Stimulated activated effector memory CD8-positive, alpha-beta T cell treated with anti-CD3 and anti-CD28 coated beads, Interleukin-12 subunit alpha, Interleukin-12 subunit beta, amount 100 ng/mL, for 72 hours (primary cell): ENCODE results near the gene IQCE.
A peak's percentile ranks its signal among the peaks of the same experiment; 100 is the strongest.

ENCODE experiments used
- ATAC-seq: fragments of 150-1000 bp; cut with Tn5 transposase; 2 replicates; pipeline ENCODE4 v1.10.0; 2021
- DNase-seq, 2 donors: peaks; one replicate each; pipeline ENCODE4 v3.0.0; 2021 to 2022; ENCODE audit warnings: low spot score in 2 of 2
- H3K27ac Mint-ChIP-seq: one replicate; pipeline ENCODE4 v1.8.0; 2022; ENCODE audit warnings: mild to moderate bottlenecking, mixed read lengths
- H3K36me3 Mint-ChIP-seq: one replicate; pipeline ENCODE4 v1.8.0; 2022; ENCODE audit warnings: mild to moderate bottlenecking, mixed read lengths
- H3K4me1 Mint-ChIP-seq: one replicate; pipeline ENCODE4 v1.8.0; 2022; ENCODE audit warnings: mixed read lengths
- H3K4me3 Mint-ChIP-seq: one replicate; pipeline ENCODE4 v1.8.0; 2022; ENCODE audit warnings: mild to moderate bottlenecking, mixed read lengths
- H3K9me3 Mint-ChIP-seq: one replicate; pipeline ENCODE4 v1.8.0; 2022; ENCODE audit warnings: mixed read lengths

IQCE gene

GRCh38 chr7:2639695-2640481 lies 81.1 kb downstream of the IQCE start:
- Mint-ChIP-seq H3K9me3 (no peaks in the 10 kb centered on the region), H3K4me3 (no peak overlapping the region), H3K36me3 (no peaks in the 10 kb centered on the region), H3K4me1 (peaks cover 21% of the 10 kb centered on the region), H3K27ac (no peak overlapping the region)
- no peak for ATAC-seq
- no peak for DNase-seq

- no peak for ATAC-seq
- H3K9me3 Mint-ChIP-seq, result no peaks in the 10 kb centered on the region
- no peak overlapping the region for H3K27ac Mint-ChIP-seq
- peaks cover 21% of the 10 kb centered on the region for H3K4me1 Mint-ChIP-seq
- H3K4me3 Mint-ChIP-seq, result no peak overlapping the region
- no peaks in the 10 kb centered on the region for H3K36me3 Mint-ChIP-seq
- no peak for DNase-seq
These were observed 81.7 kb downstream of the IQCE start for GRCh38 chr7:2640482-2640830.

DNA sequence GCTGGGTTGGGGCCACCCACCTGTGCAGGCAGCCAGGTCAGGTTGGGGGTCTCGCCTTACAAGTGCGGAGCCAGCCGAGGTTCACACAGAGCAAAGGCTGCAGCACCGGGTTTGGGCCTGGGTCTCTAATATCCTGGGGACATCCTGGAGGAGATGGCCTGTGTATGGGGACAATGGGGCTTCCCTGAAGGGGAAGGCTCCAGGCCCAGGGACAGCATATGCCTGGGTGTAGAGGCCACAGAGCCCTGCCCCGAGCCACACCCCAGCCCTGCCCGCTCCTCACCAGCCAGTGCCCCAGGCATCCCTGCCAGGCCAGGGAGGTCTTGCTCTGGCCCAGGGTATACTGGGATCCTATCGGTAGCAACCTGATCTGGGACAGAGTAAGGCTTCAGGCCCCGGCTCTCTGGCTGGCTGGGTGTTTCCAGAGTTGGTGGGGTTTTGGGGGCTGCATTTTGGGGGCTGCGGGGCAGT lies 82.1 kb downstream of the IQCE start:
- Mint-ChIP-seq H3K27ac (no peak overlapping the region), H3K4me3 (no peak overlapping the region), H3K4me1 (peaks cover 24% of the 10 kb centered on the region), H3K9me3 (no peaks in the 10 kb centered on the region), H3K36me3 (no peaks in the 10 kb centered on the region)
- ATAC-seq (no peak), DNase-seq (no peak)

GRCh38 chr7:2641406-2642393 lies 82.9 kb downstream of the IQCE start:
- ATAC-seq (no peak), DNase-seq (no peak)
- H3K36me3 Mint-ChIP-seq, result no peaks in the 10 kb centered on the region
- H3K4me1 Mint-ChIP-seq, result peaks cover 24% of the 10 kb centered on the region
- no peak overlapping the region for H3K4me3 Mint-ChIP-seq
- H3K9me3 Mint-ChIP-seq, result no peaks in the 10 kb centered on the region
- no peak overlapping the region for H3K27ac Mint-ChIP-seq

DNA sequence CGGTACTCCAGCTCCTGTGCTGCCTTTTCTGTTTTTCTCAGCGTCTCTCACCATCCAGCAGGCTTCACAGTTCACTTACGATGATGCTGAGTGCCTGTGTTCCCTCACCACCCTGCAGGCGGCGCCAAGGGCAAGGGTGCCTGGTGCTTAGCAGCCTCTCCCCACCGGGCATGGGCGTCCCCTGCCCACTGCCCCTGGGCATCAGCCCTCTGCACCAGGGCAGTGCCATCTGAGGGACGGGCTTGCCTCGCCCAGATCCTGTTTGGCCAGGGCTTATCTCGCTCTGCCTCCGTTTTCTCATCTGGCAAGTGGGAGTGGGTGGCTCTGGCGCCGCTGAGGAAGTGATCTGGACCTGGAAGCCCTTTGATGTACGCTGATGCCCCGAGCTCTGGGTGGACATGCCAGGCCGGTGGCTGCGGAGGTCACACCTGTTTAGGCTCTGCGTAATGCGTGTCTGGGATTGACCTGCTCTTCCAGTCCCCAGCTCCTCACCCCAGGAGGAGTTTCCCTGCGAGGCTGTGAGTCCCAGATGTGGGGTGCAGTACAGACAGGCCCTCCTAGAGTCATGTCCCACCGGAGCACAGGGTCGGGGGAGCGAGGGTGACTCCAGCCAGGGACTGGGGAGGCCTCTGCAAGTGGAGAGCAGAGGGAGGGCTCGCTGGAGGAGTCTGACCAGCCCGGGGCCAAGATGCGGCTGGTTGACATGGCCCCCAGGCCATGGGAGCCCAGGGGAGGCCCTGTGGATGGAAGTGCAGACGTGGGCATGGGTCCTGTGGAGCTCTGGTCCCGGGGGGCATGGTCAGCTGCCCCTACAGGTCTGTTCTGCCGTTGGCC lies 84.8 kb downstream of the IQCE start:
- no peak for ATAC-seq
- Mint-ChIP-seq H3K4me1 (peaks cover 24% of the 10 kb centered on the region), H3K4me3 (no peak overlapping the region), H3K36me3 (no peaks in the 10 kb centered on the region), H3K9me3 (no peaks in the 10 kb centered on the region), H3K27ac (no peak overlapping the region)
- DNase-seq, result no peak

- ATAC-seq, result no peak
- H3K9me3 Mint-ChIP-seq, result no peaks in the 10 kb centered on the region
- peaks cover 24% of the 10 kb centered on the region for H3K4me1 Mint-ChIP-seq
- peak overlapping the region; percentile 97 for H3K27ac Mint-ChIP-seq
- peak overlapping the region; percentile 82 for H3K4me3 Mint-ChIP-seq
- no peaks in the 10 kb centered on the region for H3K36me3 Mint-ChIP-seq
- DNase-seq, result no peak
These were observed 85.4 kb downstream of the IQCE start for GRCh38 chr7:2644220-2644561.

DNA sequence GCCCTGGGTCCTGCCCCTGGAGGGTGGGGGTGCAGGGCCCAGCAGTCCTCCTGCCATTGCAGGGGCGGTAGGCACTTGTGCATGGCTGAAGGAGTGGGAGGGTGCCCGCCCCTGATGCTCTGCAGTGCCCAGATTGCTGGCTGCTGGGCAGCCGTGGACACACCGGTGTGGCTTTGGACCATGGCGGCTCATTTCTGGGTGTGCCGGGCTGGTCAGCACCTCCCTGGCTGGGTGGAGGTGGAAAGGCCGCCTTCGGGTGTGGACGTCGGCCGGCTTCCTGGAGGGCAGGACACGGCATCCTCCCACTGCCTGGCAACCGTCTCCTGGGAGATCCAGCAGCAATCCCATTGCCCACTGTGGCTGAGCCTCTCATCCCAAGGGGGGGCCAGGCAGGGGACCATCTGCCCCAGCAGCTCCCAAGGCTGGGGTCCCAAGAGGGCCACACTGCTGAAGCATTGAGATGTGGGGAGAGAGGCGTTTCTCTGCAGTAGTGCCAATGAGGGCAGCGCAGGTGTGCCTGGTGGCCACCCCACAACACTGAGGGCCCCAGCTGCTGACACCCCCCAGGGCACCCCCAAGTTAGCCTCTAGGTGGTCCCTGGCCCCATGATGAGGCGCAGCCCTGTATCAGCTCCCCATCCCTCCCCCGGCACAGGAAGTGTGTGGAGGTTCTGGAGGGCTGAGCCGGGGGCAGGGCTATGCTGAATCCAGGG lies 85.9 kb downstream of the IQCE start:
- DNase-seq (no peak), ATAC-seq (peak; percentile 65)
- Mint-ChIP-seq H3K4me1 (peaks cover 24% of the 10 kb centered on the region), H3K9me3 (no peaks in the 10 kb centered on the region), H3K4me3 (peak overlapping the region; percentile 82), H3K27ac (peak overlapping the region; percentile 97), H3K36me3 (no peaks in the 10 kb centered on the region)

GRCh38 chr7:2645274-2645868 lies 86.6 kb downstream of the IQCE start:
- H3K9me3 Mint-ChIP-seq, result no peaks in the 10 kb centered on the region
- peak in 1 of 2 donors; percentile 74 for DNase-seq
- peak overlapping the region; percentile 82 for H3K4me3 Mint-ChIP-seq
- no peaks in the 10 kb centered on the region for H3K36me3 Mint-ChIP-seq
- peak; percentile 72 for ATAC-seq
- H3K4me1 Mint-ChIP-seq, result peaks cover 24% of the 10 kb centered on the region
- peak overlapping the region; percentile 97 for H3K27ac Mint-ChIP-seq

- H3K4me1 Mint-ChIP-seq, result peaks cover 24% of the 10 kb centered on the region
- no peak for DNase-seq
- no peaks in the 10 kb centered on the region for H3K9me3 Mint-ChIP-seq
- no peak for ATAC-seq
- H3K27ac Mint-ChIP-seq, result no peak overlapping the region
- H3K4me3 Mint-ChIP-seq, result no peak overlapping the region
- H3K36me3 Mint-ChIP-seq, result no peaks in the 10 kb centered on the region
These were observed 87.5 kb downstream of the IQCE start for GRCh38 chr7:2646336-2646679.

DNA sequence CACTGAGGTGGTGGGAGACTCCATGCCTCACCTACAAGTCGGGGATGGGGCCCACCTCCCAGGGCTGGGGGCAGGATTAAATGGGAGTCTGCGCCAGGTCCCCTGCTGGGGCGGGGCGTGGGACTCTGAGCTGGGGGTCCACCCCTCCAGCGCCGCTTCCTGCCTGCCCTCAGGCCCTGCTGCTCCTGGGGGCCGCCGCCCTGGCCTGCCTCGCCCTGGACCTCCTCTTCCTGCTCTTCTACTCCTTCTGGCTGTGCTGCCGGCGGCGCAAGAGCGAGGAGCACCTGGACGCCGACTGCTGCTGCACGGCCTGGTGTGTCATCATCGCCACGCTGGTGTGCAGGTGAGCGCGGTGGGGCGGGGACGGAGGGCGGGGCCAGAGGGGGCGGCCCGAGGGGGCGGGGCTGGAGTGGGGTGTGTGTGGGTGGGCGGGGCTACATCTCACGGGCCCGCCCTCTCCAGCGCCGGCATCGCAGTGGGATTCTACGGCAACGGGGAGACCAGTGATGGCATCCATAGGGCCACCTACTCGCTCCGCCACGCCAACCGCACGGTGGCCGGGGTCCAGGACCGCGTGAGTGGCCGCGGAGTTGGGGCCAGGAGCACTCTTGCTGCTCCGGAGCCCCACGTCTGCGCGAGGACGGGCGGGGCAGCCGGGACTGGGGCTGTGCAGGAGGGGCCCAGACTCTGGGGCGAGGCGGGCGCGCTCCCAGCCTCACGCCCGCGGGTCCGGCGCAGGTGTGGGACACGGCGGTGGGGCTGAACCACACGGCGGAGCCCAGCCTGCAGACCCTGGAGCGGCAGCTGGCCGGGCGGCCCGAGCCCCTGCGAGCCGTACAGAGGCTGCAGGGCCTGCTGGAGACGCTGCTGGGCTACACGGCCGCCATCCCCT lies 88.1 kb downstream of the IQCE start:
- H3K4me1 Mint-ChIP-seq, result peaks cover 24% of the 10 kb centered on the region
- H3K27ac Mint-ChIP-seq, result no peak overlapping the region
- no peak overlapping the region for H3K4me3 Mint-ChIP-seq
- no peaks in the 10 kb centered on the region for H3K9me3 Mint-ChIP-seq
- DNase-seq (no peak), ATAC-seq (no peak)
- H3K36me3 Mint-ChIP-seq, result no peaks in the 10 kb centered on the region

GRCh38 chr7:2647594-2648172 lies 88.9 kb downstream of the IQCE start:
- DNase-seq (no peak), ATAC-seq (no peak)
- H3K9me3 Mint-ChIP-seq, result no peaks in the 10 kb centered on the region
- no peaks in the 10 kb centered on the region for H3K36me3 Mint-ChIP-seq
- peaks cover 24% of the 10 kb centered on the region for H3K4me1 Mint-ChIP-seq
- no peak overlapping the region for H3K27ac Mint-ChIP-seq
- no peak overlapping the region for H3K4me3 Mint-ChIP-seq

GRCh38 chr7:2649139-2649838 lies 90.5 kb downstream of the IQCE start:
- no peak overlapping the region for H3K4me3 Mint-ChIP-seq
- H3K9me3 Mint-ChIP-seq, result no peaks in the 10 kb centered on the region
- DNase-seq (no peak), ATAC-seq (no peak)
- H3K27ac Mint-ChIP-seq, result no peak overlapping the region
- H3K4me1 Mint-ChIP-seq, result peaks cover 15% of the 10 kb centered on the region
- no peaks in the 10 kb centered on the region for H3K36me3 Mint-ChIP-seq

DNA sequence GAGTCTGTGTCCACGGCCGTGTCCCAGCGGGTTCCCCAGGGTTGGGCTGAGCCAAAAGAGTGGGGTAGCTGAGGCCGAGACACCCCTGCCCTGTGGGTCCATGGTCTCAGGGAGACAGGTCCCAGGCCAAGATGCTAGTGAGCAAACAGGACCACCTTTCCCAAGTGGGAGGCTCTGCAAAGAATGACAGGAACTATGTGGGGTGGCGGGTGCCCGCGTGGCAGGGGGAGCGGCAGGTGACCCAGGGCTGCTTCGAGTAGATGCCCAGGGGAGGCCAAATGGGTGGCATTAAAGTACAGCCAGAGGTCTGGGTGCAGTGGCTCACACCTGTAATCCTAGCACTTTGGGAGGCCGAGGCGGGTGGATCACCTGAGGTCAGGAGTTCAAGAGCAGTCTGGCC lies 91.2 kb downstream of the IQCE start:
- ATAC-seq (no peak), DNase-seq (no peak)
- H3K4me1 Mint-ChIP-seq, result peaks cover 8% of the 10 kb centered on the region
- H3K27ac Mint-ChIP-seq, result no peak overlapping the region
- no peak overlapping the region for H3K4me3 Mint-ChIP-seq
- H3K9me3 Mint-ChIP-seq, result no peaks in the 10 kb centered on the region
- no peaks in the 10 kb centered on the region for H3K36me3 Mint-ChIP-seq
